Measurements from ENCODE around the gene TIAM1.

DNA sequence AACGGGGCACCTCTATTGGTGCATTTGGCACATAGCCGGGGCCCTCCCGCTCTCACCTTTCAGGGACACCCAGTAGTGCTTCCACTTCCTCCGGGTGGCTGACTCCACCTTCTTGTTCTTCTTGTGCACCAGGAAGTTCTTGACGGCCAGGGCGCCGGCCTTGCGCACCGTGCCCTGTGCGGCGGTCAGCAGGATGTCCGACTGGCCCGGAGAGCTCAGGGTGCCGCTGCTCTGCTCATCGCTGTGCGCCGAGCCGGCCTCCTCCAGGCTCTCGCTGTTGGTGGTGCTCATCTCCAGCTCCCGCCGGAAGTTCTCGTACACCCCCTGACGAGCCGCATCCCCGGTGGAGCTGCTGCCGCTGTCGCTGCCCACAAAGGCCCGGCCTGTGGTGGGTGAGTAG is 92.4 kb downstream of the TIAM1 start:
- TF ChIP-seq, protein P1, sequence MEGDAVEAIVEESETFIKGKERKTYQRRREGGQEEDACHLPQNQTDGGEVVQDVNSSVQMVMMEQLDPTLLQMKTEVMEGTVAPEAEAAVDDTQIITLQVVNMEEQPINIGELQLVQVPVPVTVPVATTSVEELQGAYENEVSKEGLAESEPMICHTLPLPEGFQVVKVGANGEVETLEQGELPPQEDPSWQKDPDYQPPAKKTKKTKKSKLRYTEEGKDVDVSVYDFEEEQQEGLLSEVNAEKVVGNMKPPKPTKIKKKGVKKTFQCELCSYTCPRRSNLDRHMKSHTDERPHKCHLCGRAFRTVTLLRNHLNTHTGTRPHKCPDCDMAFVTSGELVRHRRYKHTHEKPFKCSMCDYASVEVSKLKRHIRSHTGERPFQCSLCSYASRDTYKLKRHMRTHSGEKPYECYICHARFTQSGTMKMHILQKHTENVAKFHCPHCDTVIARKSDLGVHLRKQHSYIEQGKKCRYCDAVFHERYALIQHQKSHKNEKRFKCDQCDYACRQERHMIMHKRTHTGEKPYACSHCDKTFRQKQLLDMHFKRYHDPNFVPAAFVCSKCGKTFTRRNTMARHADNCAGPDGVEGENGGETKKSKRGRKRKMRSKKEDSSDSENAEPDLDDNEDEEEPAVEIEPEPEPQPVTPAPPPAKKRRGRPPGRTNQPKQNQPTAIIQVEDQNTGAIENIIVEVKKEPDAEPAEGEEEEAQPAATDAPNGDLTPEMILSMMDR (IDR thresholded peaks at IDR 0.05), result no peak
- TF ChIP-seq POLR2A (IDR thresholded peaks at IDR 0.05) (no peak), POLR2AphosphoS5 (IDR thresholded peaks at IDR 0.05; ENCODE audit: insufficient read depth in 1 of 2, low read depth in 1 of 2) (no peak)

Measured in vagina (tissue), 2 donors.